ENCODE data around the gene DLGAP1.

DNA sequence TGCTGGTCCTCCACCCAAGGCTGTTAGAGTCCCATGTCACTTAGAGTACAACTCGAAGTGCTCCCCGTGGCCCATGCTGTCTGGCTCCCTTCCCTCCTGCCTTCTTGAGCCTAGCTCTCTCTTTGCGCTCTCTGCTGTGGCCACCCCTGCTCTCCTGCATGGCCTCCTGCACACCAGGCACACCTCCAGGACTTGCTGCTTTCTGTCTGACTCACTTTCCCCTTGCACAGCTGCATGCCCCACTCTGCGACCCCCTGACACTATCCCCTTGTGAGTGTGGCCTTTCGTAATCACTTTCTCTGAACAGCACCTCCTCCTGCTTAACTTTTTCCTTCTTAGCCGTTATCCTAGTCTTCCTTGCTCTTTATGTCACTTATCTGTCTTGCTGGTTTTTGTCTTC, 661.6 kb downstream of the DLGAP1 start:
- TF ChIP-seq, protein P1, sequence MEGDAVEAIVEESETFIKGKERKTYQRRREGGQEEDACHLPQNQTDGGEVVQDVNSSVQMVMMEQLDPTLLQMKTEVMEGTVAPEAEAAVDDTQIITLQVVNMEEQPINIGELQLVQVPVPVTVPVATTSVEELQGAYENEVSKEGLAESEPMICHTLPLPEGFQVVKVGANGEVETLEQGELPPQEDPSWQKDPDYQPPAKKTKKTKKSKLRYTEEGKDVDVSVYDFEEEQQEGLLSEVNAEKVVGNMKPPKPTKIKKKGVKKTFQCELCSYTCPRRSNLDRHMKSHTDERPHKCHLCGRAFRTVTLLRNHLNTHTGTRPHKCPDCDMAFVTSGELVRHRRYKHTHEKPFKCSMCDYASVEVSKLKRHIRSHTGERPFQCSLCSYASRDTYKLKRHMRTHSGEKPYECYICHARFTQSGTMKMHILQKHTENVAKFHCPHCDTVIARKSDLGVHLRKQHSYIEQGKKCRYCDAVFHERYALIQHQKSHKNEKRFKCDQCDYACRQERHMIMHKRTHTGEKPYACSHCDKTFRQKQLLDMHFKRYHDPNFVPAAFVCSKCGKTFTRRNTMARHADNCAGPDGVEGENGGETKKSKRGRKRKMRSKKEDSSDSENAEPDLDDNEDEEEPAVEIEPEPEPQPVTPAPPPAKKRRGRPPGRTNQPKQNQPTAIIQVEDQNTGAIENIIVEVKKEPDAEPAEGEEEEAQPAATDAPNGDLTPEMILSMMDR (IDR thresholded peaks at IDR 0.05) = no peak
- no peak for TF ChIP-seq POLR2A (IDR thresholded peaks at IDR 0.05)

Data from testis (tissue), 2 donors.